Progenitor cell of endocrine pancreas (in vitro differentiated cells): Measurements from ENCODE around the gene STK39. TPM values are rescaled to one million over a fixed set of nuclear protein-coding genes. Genes with fewer than 3 reads are reported as not detected.

Source experiments
- DNase-seq: peaks from one replicate; pipeline ENCODE4 v3.0.0; 2021; ENCODE audit warnings: low spot score; ENCODE audit not compliant: unreplicated experiment
- H3K27ac Mint-ChIP-seq: 2 replicates; pipeline ENCODE4 v1.8.0; 2021; ENCODE audit warnings: mild to moderate bottlenecking, moderate library complexity, mixed read lengths
- H3K27me3 Mint-ChIP-seq: 2 replicates; pipeline ENCODE4 v1.8.0; 2021; ENCODE audit warnings: mixed read lengths
- H3K36me3 Mint-ChIP-seq: 2 replicates; pipeline ENCODE4 v1.8.0; 2022; ENCODE audit warnings: mixed read lengths; ENCODE audit not compliant: insufficient read depth
- H3K4me1 Mint-ChIP-seq: 2 replicates; pipeline ENCODE4 v1.8.0; 2021; ENCODE audit warnings: low read depth, mixed read lengths
- H3K4me3 Mint-ChIP-seq: 2 replicates; pipeline ENCODE4 v1.8.0; 2021; ENCODE audit warnings: low read depth, mild to moderate bottlenecking, moderate library complexity, mixed read lengths
- H3K9me3 Mint-ChIP-seq: 2 replicates; pipeline ENCODE4 v1.8.0; 2021; ENCODE audit warnings: low read depth, mixed read lengths
- CTCF ChIP-seq: fragments of 200-600 bp; sonication (generic); IDR thresholded peaks from one replicate; pipeline ENCODE4 v1.5.0; 2021; ENCODE audit warnings: antibody characterized with exemption, mild to moderate bottlenecking; ENCODE audit not compliant: unreplicated experiment
- long read RNA-seq: library from polyadenylated mRNA; unstranded; transcript quantifications from one replicate; pipeline ENCODE4 v2.0.0, GENCODE V29; 2020
- total RNA-seq: library from RNA; stranded (reverse); gene quantifications from 2 replicates; pipeline ENCODE4 v1.2.1, GENCODE V29; 2021

Gene STK39
- 21.1 and 22.9 TPM in 2 replicates for total RNA-seq
- long read RNA-seq, partial matches to known transcripts, result 0 of 5 reads
- long read RNA-seq, other reads (novel, unspliced or antisense), result 5 of 5 reads

DNA sequence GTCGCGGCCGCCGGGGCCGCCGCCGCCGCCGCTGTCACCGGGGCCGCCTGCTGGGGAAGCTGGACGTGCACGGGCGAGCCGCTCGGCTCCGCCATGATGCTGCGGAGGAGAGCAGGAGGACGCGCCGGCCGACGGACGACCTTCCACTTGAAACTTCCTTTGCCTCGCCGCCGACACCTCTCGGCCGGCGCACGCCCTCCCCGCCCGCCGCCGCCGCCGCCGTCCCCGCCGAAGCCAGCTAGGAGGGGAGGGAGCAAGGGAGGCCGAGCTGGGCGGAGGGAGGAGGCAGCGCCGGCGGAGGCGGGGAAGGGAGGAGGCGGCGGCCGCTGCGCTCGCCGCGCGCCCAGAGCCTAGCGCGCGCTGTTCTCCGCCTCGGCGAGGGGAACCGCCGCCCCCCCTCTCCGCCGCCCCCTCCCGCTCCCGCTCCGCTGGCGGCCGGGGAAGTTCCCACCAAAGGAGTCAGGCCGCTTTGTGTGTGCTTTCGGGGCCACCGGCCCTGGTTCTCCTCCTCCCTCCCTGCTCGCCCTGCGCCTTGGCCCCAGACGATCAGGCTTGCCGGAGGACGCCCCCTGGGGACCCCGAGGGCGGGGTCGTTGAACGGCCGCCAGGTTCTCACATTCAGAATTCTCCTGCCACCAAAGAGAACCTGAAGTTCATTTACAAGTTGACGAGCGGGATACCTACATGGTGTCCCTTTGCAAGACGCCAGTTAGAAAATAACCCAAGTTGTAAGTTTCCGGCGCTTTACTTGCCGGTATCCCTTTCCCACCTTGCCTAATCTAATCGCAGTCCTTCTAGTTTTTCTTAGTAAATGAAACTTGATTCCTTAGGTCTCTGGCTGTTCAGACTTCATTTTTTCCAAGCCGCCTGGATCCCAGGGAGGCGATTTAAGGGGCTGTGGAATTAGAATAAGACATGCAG lies at the start of gene STK39:
TSS of gene STK39 (minus strand) at position 255 of the 921 bp plus-strand sequence. CDS start at position 95, 160 bp downstream.
- Mint-ChIP-seq H3K36me3 (no peaks in the 10 kb centered on the region), H3K4me3 (peak within 1 kb of the TSS; percentile 86), H3K27ac (peak within 1 kb of the TSS; percentile 94), H3K9me3 (no peaks in the 10 kb centered on the region), H3K27me3 (no peaks in the 10 kb centered on the region), H3K4me1 (peaks cover 30% of the 10 kb centered on the region)
- DNase-seq, result peak; percentile 69
- TF ChIP-seq CTCF, result peak; percentile 40

DNA sequence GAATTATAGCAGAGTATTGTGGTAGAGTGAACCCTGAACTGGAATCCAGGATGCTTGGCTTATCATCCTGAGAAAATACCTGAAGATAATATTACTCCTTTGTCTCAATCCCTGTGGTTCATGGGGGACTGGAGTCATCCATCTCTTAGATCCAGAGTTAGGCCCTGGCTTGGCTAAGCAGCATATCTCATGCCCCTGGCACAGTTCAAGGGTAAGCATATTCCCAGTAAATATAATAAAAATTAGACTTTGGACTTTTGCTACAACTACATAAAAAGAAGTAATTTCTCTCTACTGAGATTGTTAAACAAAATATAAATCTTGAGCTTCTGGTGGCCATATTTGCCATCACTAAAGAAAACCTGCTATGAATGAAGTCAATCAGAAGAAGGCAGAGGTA lies 47.7 kb upstream of the STK39 start:
- Mint-ChIP-seq H3K36me3 (no peaks in the 10 kb centered on the region), H3K27me3 (no peaks in the 10 kb centered on the region), H3K9me3 (peaks cover under 1% of the 10 kb centered on the region), H3K27ac (no peak overlapping the region), H3K4me3 (no peak overlapping the region), H3K4me1 (no peaks in the 10 kb centered on the region)
- DNase-seq, result no peak
- TF ChIP-seq CTCF, result no peak

DNA sequence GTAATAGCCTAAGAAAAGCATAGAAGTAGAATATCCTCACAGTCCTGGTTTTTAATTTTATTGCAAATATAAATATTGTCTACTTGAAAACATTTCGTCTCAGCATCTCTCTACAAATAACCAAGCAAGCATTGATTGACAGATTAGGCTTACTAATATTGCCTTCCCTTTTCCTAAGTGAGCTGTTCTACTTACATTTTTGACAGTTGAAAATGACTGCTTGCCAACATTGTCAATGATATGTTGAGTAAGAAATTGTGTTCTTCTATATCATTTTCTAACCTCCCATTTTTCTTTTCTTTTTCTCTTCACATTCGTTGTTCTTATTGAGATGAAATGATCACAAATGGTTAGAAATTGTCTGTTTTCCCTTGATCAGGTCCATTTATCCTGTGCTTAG lies 47.0 kb upstream of the STK39 start:
- DNase-seq, result no peak
- H3K27ac Mint-ChIP-seq, result no peak overlapping the region
- H3K4me3 Mint-ChIP-seq, result no peak overlapping the region
- no peak for TF ChIP-seq CTCF
- H3K4me1 Mint-ChIP-seq, result no peaks in the 10 kb centered on the region
- no peaks in the 10 kb centered on the region for H3K36me3 Mint-ChIP-seq
- H3K27me3 Mint-ChIP-seq, result no peaks in the 10 kb centered on the region
- no peaks in the 10 kb centered on the region for H3K9me3 Mint-ChIP-seq

DNA sequence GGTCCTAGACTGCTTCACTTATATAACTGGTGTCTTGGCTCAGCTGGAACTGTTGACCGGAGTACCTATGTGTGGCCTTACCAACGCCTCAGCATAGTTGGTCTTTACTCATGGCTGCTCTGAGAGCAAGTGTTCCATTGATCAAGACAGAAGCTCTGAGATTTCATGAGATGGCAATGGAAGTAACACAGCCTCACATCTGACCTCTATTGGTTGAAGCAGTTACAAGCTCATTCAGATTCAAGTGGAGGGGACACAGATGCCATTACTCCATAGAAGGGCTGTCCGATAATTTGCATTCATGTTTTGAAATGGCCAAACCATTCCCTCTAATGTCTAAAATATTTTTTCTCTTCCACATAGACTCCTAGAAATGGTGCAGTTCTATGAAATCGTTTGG lies 46.4 kb upstream of the STK39 start:
- Mint-ChIP-seq H3K36me3 (no peaks in the 10 kb centered on the region), H3K27ac (no peak overlapping the region), H3K4me1 (no peaks in the 10 kb centered on the region), H3K27me3 (no peaks in the 10 kb centered on the region), H3K4me3 (no peak overlapping the region), H3K9me3 (no peaks in the 10 kb centered on the region)
- DNase-seq, result no peak
- peak; percentile 7 for TF ChIP-seq CTCF

GRCh38 chr2:168290391-168290790 lies 43.0 kb upstream of the STK39 start:
- DNase-seq, result no peak
- Mint-ChIP-seq H3K36me3 (no peaks in the 10 kb centered on the region), H3K27ac (no peak overlapping the region), H3K4me1 (no peaks in the 10 kb centered on the region), H3K4me3 (no peak overlapping the region), H3K27me3 (no peaks in the 10 kb centered on the region), H3K9me3 (no peaks in the 10 kb centered on the region)
- TF ChIP-seq CTCF, result no peak
